Activated T-cell treated with anti-CD3 and anti-CD28 coated beads, Interleukin-2, amount 50 U/mL, for 1 hour (primary cell): ENCODE results near the gene MMP15.
"Not testable (repeated sequence)": the region's sequence is repeated elsewhere in the genome, so short reads cannot be mapped to it uniquely, and the experiment has no call there.

Experiments
- DNase-seq: peaks from one replicate; pipeline ENCODE4 v3.0.0-alpha.2; 2020

Gene MMP15

GRCh38 chr16:58025351-58026138 lies at the start of gene MMP15:
TSS of gene MMP15 (plus strand) at chr16:58025754. CDS start at chr16:58026351, 597 bp downstream.
- peak; percentile 71 for DNase-seq

- DNase-seq, result no peak
These were observed 49.2 kb upstream of the MMP15 start for GRCh38 chr16:57976331-57976796.

GRCh38 chr16:57977418-57978069 lies 48.0 kb upstream of the MMP15 start:
- DNase-seq, result no peak

GRCh38 chr16:57978070-57978465 lies 47.5 kb upstream of the MMP15 start:
- DNase-seq, result not testable (repeated sequence)

- DNase-seq, result no peak
These were observed 46.5 kb upstream of the MMP15 start for GRCh38 chr16:57979006-57979585.

GRCh38 chr16:57981636-57982035 lies 43.9 kb upstream of the MMP15 start:
- DNase-seq, result no peak

- no peak for DNase-seq
These were observed 43.2 kb upstream of the MMP15 start for GRCh38 chr16:57982385-57982784.

GRCh38 chr16:57984443-57985203 lies 40.9 kb upstream of the MMP15 start:
- DNase-seq, result peak; percentile 92

GRCh38 chr16:57985204-57986181 lies 40.1 kb upstream of the MMP15 start:
- no peak for DNase-seq

GRCh38 chr16:57986196-57986595 lies 39.4 kb upstream of the MMP15 start:
- no peak for DNase-seq

- no peak for DNase-seq
These were observed 37.9 kb upstream of the MMP15 start for GRCh38 chr16:57987441-57988177.

- peak; percentile 13 for DNase-seq
These were observed 36.6 kb upstream of the MMP15 start for GRCh38 chr16:57988929-57989328.

- DNase-seq, result no peak
These were observed 33.9 kb upstream of the MMP15 start for GRCh38 chr16:57991551-57992059.

- DNase-seq, result no peak
These were observed 33.5 kb upstream of the MMP15 start for GRCh38 chr16:57992084-57992483.

- DNase-seq, result no peak
These were observed 32.1 kb upstream of the MMP15 start for GRCh38 chr16:57993438-57993837.

- DNase-seq, result no peak
These were observed 31.7 kb upstream of the MMP15 start for GRCh38 chr16:57993897-57994296.

- no peak for DNase-seq
These were observed 31.2 kb upstream of the MMP15 start for GRCh38 chr16:57994361-57994760.

GRCh38 chr16:57994778-57995177 lies 30.8 kb upstream of the MMP15 start:
- DNase-seq, result peak; percentile 40

GRCh38 chr16:57995721-57996405 lies 29.7 kb upstream of the MMP15 start:
- no peak for DNase-seq
